ENCODE measurements around the gene DNAH10. TPM values are rescaled to one million over a fixed set of nuclear protein-coding genes. Genes with fewer than 3 reads are reported as not detected.
A peak's percentile ranks its signal among the peaks of the same experiment; 100 is the strongest.

DNAH10 gene
- total RNA-seq, 2 donors from 2014 or later: 0.09 to 0.64 TPM

GRCh38 chr12:123948401-123948795 is 186.3 kb downstream of the DNAH10 start:
- peaks cover 35% of the 10 kb centered on the region for H3K9me3 ChIP-seq (ENCODE audit: control insufficient read depth, low read length)
- Mint-ChIP-seq H3K27me3 (ENCODE audit: insufficient read depth) (peaks cover 16% of the 10 kb centered on the region), H3K27ac (no peak overlapping the region), H3K4me3 (no peak overlapping the region), H3K9me3 (peaks cover 15% of the 10 kb centered on the region), H3K36me3 (ENCODE audit: low read depth) (peaks cover 50% of the 10 kb centered on the region), H3K4me1 (peaks cover 12% of the 10 kb centered on the region)
- peak overlapping the region; percentile 83 for H3K27ac ChIP-seq (ENCODE audit: low read depth, low read length)
- WGBS, 2 experiments (ENCODE audit: insufficient coverage in 1 of 2, insufficient read length in 1 of 2): 76 to 89% methylated on average over 7 to 11 of the region's 11 CpGs
- TF ChIP-seq CTCF (conservative IDR thresholded peaks at IDR 0.05): no peak
- no peak for DNase-seq
- H3K4me1 ChIP-seq (ENCODE audit: control insufficient read depth, insufficient read depth, low read length): peaks cover 12% of the 10 kb centered on the region
- no peak overlapping the region for H3K9ac ChIP-seq (ENCODE audit: extremely low read depth, low read length, poor library complexity, severe bottlenecking)
- H3K4me3 ChIP-seq (ENCODE audit: low read length): peak overlapping the region; percentile 57
- no peaks in the 10 kb centered on the region for H3K27me3 ChIP-seq (ENCODE audit: control insufficient read depth, insufficient read depth, low read length, poor library complexity, severe bottlenecking)
- H3K36me3 ChIP-seq (ENCODE audit: control insufficient read depth, insufficient read depth, low read length): peaks cover 24% of the 10 kb centered on the region

- peaks cover 35% of the 10 kb centered on the region for H3K9me3 ChIP-seq (ENCODE audit: control insufficient read depth, low read length)
- WGBS, 2 experiments (ENCODE audit: insufficient coverage in 1 of 2, insufficient read length in 1 of 2): 78 to 93% methylated on average over 17 to 19 of the region's 19 CpGs
- TF ChIP-seq CTCF (conservative IDR thresholded peaks at IDR 0.05): no peak
- H3K27me3 Mint-ChIP-seq (ENCODE audit: insufficient read depth): peaks cover 16% of the 10 kb centered on the region
- DNase-seq: no peak
- no peak overlapping the region for H3K27ac Mint-ChIP-seq
- peak overlapping the region; percentile 83 for H3K27ac ChIP-seq (ENCODE audit: low read depth, low read length)
- no peak overlapping the region for H3K9ac ChIP-seq (ENCODE audit: extremely low read depth, low read length, poor library complexity, severe bottlenecking)
- H3K36me3 Mint-ChIP-seq (ENCODE audit: low read depth): peaks cover 47% of the 10 kb centered on the region
- peaks cover 12% of the 10 kb centered on the region for H3K4me1 Mint-ChIP-seq
- H3K4me3 ChIP-seq (ENCODE audit: low read length): peak overlapping the region; percentile 57
- H3K36me3 ChIP-seq (ENCODE audit: control insufficient read depth, insufficient read depth, low read length): peaks cover 22% of the 10 kb centered on the region
- H3K4me3 Mint-ChIP-seq: no peak overlapping the region
- peaks cover 12% of the 10 kb centered on the region for H3K4me1 ChIP-seq (ENCODE audit: control insufficient read depth, insufficient read depth, low read length)
- no peaks in the 10 kb centered on the region for H3K27me3 ChIP-seq (ENCODE audit: control insufficient read depth, insufficient read depth, low read length, poor library complexity, severe bottlenecking)
- H3K9me3 Mint-ChIP-seq: peaks cover 15% of the 10 kb centered on the region
Observed at GRCh38 chr12:123948796-123949769, 187.0 kb downstream of the DNAH10 start.

GRCh38 chr12:123949770-123950165 is 187.7 kb downstream of the DNAH10 start:
- Histone ChIP-seq H3K4me3 (ENCODE audit: low read length) (no peak overlapping the region), H3K36me3 (ENCODE audit: control insufficient read depth, insufficient read depth, low read length) (peaks cover 15% of the 10 kb centered on the region), H3K27me3 (ENCODE audit: control insufficient read depth, insufficient read depth, low read length, poor library complexity, severe bottlenecking) (no peaks in the 10 kb centered on the region), H3K4me1 (ENCODE audit: control insufficient read depth, insufficient read depth, low read length) (peaks cover 12% of the 10 kb centered on the region), H3K27ac (ENCODE audit: low read depth, low read length) (peak overlapping the region; percentile 83), H3K9ac (ENCODE audit: extremely low read depth, low read length, poor library complexity, severe bottlenecking) (no peak overlapping the region), H3K9me3 (ENCODE audit: control insufficient read depth, low read length) (peaks cover 35% of the 10 kb centered on the region)
- no peak for DNase-seq
- 87 to 93% methylated on average over 12 to 15 of the region's 15 CpGs for WGBS, 2 experiments (ENCODE audit: insufficient coverage in 1 of 2, insufficient read length in 1 of 2)
- H3K4me3 Mint-ChIP-seq: no peak overlapping the region
- peaks cover 14% of the 10 kb centered on the region for H3K27me3 Mint-ChIP-seq (ENCODE audit: insufficient read depth)
- peaks cover 12% of the 10 kb centered on the region for H3K4me1 Mint-ChIP-seq
- H3K27ac Mint-ChIP-seq: no peak overlapping the region
- H3K9me3 Mint-ChIP-seq: peaks cover 15% of the 10 kb centered on the region
- no peak for TF ChIP-seq CTCF (conservative IDR thresholded peaks at IDR 0.05)
- peaks cover 42% of the 10 kb centered on the region for H3K36me3 Mint-ChIP-seq (ENCODE audit: low read depth)
